HG03066 (cell line): ENCODE measurements around the gene FBXO31.
"Not testable (repeated sequence)": the region's sequence is repeated elsewhere in the genome, so short reads cannot be mapped to it uniquely, and the experiment has no call there.

Experiments used
- ATAC-seq: cut with Tn5 transposase; IDR thresholded peaks from one replicate; pipeline ENCODE4 v1.9.1; 2021; ENCODE audit warnings: low read depth; ENCODE audit not compliant: unreplicated experiment

FBXO31 gene

DNA sequence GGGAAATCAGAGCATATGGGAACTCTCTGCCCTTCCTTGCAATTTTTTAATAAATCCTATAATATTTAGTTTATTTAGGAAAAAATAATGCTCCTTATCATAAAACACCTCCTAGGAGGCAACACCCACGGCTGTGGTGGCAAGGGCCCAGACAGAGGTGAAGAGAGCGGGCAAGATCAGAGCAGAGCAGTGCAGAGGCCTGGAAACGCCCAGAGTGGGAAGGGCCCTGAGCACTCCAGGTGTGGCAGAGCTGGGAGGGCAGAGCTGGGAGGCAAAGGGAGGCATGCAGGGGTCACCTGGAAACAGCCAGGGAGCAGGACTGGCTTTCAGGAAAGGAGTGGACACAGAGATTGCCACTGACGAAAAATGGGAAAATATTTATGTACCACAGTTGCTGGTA is 17.3 kb downstream of the FBXO31 start:
- no peak for ATAC-seq

DNA sequence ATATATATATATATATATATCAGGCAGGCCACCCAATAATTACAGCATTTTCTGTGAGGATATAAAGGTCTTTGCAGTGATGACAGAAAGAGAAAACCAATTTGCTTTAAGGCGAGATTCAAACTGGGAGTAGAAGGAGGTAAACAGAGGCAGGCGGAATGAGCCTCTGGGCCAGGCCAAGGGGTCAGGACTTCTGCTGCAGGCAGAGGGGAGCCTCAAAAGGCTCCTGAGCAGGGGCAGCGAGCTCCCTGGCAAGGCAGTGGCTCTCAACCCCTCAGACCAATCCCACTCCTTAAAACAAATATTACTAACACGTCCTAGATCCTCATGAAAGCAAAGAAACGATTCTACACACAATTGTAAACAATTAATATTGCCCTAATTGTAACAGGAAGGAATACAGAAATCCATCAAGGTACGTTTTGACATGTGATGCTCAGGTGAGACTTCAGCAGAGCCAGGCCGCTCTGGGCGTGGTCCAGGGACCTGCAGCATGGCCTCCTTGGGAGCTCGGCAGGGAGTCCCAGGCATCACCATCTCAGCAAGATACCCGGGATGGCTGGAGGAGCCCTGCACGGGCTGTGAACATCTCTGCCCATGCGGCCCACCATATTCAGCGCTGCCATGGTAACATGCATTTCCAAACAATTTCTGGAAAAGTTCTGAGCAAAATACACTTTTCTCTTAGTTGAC is 18.4 kb downstream of the FBXO31 start:
- no peak for ATAC-seq

DNA sequence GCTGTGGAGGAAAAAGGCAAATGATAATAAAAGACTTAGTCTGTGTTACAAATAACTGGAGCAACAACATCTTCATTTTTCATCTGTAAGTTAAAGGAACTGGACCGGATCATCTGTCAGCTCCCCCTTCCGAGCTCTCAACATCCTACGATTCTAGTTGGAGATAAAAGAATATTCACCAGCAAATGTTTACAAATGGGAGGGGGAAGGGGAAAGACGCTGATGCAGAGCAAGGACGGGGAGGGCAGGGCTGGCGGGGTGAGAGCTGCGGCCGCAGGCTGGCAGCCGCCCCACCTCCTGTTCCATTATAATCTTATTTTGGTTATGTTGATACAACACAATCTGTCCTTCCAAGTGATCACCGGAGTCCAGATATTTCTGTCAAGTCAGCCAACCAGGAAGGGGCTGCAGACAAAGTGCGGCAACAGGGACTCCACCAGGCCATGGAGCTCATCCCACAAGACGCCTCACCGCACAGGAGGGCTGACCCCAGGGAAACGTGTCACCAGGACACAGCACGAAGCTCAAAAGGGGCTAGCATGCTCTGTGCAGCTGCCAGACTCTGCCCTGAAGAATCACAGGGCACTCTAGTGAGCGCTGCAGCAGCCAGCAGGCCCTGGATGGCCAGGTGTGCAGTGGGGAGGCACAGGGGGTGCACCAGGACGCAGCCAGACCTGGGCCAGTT is 19.7 kb downstream of the FBXO31 start:
- ATAC-seq, result no peak

DNA sequence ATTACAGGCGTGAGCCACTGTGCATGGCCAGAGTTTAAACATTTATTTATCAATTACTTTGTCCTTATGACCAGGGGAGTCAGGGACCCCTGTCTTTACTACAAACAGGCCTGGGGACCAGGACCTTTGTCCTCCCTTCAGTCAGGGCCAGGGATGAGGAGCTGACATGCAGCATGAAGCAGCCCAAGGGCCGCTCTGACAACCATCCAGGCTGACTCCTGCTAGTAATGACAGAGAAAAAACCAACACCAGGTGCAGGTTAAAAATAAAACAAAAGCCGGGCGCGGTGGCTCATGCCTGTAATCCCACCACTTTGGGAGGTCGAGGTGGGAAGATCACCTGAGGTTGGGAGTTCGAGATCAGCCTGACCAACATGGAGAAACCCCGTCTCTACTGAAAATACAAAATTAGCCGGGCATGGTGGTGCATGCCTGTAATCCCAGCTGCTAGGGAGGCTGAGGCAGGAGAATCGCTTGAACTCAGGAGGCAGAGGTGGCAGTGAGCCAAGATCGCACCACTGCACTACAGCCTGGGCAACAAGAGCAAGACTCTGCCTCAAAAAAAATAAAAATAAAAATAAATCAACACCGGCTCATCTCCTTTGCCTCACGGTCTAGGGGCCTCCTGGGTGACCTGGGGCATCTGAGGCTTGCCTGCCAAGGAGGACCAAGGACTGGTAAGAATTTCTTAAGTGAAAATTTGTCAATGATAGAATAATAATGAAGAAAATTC is 20.6 kb downstream of the FBXO31 start:
- ATAC-seq, result not testable (repeated sequence)

DNA sequence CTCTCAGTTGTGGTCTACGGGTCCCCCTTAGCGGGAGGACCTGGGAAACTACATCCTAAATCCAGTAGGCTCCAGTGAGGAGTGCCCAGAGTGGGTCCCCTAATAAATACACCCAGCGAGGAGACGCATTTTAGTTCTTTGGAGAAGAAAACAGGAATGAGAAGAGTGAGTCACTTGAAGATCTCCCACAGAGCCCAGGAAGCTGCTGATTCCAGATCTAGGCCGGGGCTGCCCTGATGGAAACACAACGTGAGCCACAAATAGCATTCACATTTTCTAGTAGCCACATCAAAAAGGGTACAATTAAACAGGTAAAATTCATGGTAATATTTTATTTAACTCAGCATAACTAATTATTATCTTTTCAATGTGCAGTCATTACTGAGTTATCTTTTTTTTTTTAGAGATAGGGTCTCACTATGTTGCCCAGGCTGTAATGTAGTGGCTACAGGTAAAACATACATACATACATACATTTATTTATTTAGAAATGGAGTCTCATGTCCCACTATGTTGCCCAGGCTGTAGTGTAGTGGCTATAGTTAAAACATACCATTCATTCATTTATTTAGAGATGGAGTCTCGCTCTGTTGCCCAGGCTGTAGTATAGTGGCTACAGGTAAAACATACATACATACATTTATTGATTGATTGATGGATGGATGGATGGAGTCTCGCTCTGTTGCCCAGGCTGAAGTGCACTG is 21.5 kb downstream of the FBXO31 start:
- no peak for ATAC-seq

DNA sequence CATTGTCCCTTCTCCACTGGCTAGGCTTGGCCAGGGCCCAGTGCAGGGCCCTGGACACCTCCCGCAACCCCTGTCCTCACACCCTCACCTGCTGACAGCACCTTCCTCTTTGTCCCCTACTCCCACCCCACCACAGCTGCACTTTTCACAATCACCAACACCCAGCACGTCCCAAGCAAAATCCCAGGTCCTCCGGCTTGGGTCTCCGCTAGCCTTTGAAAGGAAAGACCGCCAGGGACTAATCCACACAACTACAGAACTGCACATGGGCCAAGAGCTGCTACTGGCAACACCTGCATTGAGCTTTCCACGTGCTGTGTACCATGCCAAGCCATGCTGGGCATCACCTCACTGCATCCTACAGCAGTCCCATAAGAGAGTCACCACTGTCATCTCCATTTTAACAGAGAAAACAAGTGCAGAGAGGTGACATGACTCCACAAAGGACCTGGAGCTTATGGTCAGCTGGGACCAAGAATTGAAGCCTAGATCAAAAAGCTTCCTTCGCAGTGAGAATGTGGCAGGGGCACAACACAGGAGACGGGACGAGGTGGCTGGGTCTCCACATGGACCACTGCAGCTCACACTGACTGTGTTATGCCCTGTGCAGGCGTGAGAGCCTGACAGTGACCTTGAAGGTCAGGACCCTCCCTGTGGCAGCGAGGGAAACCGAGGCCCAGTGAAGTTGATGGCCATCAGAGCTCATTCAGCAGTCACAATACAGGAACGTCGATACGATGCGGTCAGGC is 22.5 kb downstream of the FBXO31 start:
- ATAC-seq, result no peak

DNA sequence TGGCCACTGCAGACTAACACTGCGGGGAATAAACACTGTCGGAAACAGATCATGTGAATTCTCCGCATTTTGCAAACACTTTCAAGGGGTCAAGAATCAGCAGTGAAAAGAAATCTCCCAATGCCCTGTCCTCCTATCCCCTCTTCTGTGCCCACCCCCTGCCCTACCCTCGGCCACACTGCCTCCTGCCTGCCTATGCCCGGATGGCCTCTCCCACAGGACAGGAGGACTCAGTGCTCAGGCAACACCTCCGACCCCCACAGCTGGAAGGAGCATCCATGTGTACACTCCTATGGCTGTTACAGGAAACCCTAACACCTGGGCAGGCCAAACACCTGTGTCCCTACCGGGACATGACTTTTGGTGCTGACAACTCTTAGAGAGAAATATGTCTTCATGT is 24.5 kb downstream of the FBXO31 start:
- ATAC-seq, result no peak

DNA sequence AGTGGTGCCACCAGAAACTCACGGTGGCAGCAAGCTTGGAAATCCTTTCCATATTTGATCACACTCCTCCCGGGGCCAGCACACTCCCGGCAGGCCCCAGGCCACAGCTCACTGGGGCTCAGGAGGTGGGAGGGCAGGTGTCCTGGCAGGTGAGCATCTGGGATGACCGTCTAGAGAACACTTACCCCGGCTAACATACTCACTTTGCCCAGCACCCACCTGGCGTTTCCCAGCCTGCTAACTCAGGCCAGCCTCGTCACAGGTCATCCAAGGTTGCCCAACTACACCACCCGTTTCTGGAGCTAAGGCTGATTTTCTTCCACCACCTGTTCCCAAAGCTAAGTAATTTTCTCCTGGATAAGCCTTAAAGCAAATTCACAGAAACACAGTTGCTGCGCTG is 24.9 kb downstream of the FBXO31 start:
- ATAC-seq, result no peak

DNA sequence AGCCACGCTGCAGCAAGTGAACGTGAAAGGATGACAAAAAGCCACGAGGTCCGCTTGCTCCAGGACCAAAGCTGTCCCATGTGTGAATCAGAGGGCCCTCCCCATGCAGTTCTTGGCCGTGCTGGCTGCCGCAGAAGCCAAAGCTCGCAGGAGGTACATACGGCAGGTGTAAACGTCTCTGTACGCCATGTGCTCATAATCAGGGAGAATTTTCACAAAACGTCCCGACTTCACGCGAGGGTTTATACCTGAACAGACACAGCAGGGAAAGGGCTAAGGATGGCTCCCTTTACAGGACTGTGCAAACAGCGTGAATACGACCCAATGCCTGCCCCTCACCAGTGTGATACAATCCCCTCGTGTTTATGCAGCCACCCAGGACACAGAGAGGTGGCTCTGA is 25.3 kb downstream of the FBXO31 start:
- ATAC-seq, result no peak

DNA sequence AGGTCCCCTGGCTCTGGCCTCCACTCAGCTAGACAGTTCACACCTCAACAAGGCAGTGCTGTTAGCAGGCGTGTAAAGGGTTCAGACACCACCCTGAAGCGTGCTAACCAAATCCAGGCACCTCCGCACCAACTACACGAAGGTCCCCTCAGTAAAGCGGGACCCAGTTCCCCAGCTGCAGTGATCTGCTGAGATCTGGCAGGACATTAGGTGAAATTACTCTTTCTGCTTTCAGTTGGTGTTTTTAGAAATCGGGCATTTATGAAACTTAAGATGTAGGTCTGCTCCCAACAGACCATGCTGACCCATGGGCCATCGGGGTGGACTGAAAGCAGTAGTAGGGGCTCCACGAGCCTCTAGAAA is 27.1 kb downstream of the FBXO31 start:
- no peak for ATAC-seq

DNA sequence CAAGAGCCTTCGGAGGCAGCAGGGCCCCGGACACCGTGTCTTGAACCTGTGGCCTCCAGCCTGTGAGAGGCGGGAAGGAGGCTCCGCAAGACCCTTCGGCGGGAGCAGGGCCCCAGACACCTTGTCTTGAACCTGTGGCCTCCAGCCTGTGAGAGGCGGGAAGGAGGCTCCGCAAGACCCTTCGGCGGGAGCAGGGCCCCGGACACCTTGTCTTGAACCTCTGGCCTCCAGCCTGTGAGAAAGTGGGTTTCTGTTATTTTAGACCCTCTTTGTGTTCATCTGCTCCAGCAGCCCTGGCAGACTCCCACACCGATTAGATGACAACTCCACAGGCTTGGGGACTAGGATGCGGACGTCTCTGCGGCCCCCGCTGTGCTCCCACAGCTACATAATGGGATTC is 30.0 kb downstream of the FBXO31 start:
- ATAC-seq, result no peak

DNA sequence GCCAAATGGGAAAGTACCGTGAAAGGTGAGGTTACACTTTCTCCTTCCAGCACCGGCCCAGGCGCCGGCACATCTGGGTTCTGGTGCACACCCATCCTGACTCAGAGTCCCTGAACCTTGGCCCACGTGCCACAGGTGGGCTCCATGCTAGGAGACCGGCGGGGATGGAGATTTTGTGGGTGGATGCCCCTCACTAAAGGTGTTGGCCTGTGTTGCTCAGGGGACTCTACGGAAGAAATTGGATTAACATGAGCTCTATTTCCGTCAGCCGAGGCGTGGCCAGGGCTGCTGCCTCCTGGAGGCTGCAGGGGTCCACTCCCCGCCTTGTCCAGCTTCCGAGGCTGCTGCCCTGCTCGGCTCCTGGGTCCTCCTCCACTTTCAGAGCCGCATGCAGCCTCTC is 30.8 kb downstream of the FBXO31 start:
- no peak for ATAC-seq

DNA sequence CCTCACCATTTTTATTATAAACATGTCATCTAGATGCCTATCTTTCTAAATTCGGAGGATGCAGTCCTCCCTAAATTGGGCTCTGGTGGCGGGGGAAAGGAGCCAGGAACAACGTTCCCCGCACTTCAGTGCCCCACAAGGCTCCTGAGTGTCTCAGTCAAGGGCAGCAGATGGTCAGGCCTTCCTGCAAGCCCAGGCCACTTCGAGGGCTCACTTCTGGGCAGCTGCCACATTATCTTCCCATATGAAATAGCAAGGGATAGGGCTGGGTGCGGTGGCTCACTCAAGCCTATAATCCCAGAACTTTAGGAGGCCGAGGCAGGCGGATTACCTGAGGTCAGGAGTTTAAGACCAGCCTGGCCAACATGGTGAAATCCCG is 32.3 kb downstream of the FBXO31 start:
- no peak for ATAC-seq

DNA sequence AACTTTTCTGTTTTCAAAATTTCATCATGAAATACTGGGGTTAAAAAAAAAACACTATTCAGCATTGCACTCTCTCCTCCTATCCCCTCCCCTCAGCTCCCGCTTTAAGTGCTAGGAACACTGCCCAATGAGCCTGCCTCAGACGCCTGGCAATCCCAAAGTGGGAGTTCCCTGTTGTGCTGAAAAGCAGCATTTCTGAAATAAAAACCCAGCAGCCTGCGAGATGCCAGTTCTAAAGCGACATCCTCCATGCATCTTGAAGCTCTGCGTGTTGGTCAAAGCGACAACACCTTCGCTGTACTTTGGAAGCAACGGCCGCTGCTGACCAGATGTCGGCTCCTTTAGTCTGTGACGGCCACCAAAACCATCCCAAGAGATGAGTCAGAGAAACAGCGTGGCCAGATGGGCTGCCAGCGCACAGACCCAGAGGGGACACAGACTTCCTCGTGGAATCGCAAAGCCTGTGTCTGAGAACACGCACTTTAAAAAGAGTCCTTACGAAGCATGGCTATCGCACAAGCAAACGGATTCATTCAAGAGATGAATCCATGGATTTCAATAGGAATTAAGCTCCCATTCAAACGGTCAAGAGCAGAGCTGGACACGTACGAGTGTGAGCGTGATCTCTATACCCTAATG is 32.8 kb downstream of the FBXO31 start:
- ATAC-seq, result no peak

DNA sequence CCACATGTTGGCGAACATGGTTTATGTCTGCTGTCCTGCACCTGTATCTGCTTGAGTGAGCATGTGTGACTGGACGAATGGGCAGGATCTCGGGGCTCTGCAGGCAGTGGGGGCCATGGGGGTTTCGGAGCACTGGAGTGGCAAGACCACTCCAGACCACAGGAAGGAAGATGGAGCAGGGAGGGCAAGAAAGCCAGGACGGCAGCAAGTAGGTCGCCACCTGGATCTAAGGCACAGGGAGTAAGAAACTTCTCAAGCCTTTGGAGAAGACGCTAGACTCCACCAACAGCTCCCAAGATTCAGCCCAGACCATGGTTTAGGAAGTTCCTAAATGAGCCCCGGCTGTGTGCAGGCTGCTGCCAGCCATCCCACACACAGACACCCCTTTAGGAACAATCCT is 33.5 kb downstream of the FBXO31 start:
- no peak for ATAC-seq

DNA sequence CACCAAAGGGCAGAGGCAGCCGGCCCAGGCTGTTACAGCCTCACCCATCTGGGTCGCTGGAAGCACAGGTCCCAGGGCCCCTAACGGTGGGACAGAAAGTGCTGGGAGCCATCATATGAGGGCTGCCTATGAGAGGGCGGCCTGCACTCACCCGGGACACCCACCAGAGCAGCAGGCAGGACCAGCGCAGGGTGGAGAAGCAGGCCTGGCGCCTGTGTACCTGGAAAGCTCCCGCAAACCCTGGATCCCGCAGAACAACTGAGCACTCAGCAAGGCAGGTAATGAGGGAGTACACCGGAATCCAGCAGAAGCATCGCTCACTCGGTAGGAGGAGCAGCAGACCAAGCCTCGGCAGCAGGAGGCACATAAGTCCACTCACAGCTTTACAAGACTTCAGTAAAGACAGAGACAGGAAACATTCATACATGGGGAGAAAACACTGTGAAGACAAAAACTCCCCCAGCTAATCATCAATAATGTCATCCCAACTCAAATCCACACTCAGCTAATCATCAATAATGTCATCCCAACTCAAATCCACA is 34.9 kb downstream of the FBXO31 start:
- ATAC-seq, result no peak

DNA sequence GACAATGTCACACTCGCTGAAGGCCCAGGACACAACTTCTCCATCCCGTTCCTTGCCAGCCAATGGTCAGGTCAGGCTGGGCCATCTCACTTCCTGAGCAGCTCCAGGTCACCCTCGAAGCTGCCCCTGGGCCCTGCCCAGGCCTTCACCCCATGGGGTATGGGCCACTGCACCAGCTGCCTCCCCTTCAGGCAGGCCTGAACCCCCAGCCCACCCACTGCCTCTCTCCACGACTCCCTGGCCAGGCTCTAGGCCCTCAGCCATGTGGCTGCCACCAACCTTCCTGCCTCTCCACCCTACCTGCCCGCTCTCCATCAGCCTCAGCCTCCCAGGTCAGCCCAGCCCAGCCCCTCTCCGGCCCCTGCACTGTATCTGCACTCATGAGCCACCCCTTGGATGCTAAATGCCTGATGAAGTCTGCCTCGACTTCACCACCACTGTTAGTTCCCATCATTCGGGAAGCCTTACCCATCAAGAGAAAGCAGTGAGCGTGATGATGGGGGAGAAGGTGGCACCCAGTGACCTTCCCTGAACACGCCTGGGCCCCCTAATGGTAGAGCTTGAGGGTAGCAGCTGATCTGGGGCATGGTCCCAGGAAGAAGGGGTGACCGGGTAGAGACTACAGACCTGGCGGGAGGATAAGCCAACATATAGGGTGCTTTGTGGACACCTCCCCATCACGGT is 35.5 kb downstream of the FBXO31 start:
- no peak for ATAC-seq

DNA sequence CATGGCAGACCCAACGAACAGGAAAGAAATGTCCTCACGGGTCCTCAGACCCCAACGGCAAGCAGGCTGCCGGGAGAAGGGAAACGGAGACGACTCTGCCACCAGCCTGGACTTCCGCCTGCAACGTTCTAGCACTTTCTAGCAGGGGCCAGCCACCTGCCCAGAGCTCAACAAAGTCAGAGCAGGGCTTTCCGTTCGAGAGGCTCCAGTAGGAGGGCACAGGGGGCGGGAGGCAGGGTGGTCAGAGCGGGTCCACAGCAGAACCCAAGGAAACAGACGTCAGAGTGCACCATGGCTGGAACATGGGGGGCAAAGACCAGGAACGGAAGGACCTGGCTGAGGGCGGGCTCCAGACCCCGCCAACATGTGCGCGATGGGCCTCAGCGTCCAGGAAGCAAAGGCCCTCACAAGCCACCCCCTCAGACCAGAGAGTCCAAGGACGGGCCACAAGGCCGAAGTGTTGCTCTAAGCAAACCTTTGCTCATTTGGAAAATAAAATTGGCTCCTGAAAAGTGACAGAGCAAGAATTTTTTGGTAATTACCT is 37.0 kb downstream of the FBXO31 start:
- ATAC-seq, result no peak
